Nucleus accumbens (tissue), 56 donors: ENCODE measurements around the gene COL16A1.
A peak's percentile ranks its signal among the peaks of the same experiment; 100 is the strongest.

Source experiments
- DNase-seq, 56 donors: peaks; one replicate each; lab custom pipeline; 2025; lab: John Stamatoyannopoulos, UW

The COL16A1 gene

GRCh38 chr1:31652891-31653499, 50.8 kb downstream of the COL16A1 start:
- no peak for DNase-seq

- no peak for DNase-seq
These were observed 52.1 kb downstream of the COL16A1 start for GRCh38 chr1:31651766-31652165.

GRCh38 chr1:31651089-31651420, 52.8 kb downstream of the COL16A1 start:
- no peak for DNase-seq

GRCh38 chr1:31650161-31651088, 53.4 kb downstream of the COL16A1 start:
- DNase-seq: no peak

- no peak for DNase-seq
These were observed 55.0 kb downstream of the COL16A1 start for GRCh38 chr1:31648641-31649357.

GRCh38 chr1:31648190-31648589, 55.6 kb downstream of the COL16A1 start:
- DNase-seq: no peak

- no peak for DNase-seq
These were observed 56.7 kb downstream of the COL16A1 start for GRCh38 chr1:31647106-31647505.

- DNase-seq: no peak
These were observed 57.4 kb downstream of the COL16A1 start for GRCh38 chr1:31646259-31646960.

- no peak for DNase-seq
These were observed 58.6 kb downstream of the COL16A1 start for GRCh38 chr1:31645274-31645568.

- peak; percentile 92 to 100 (median 97) for DNase-seq
These were observed 59.1 kb downstream of the COL16A1 start, which contains the start of gene PEF1 for GRCh38 chr1:31644560-31645273. TSS of gene PEF1 (minus strand) at chr1:31644876. CDS start at chr1:31644864, 12 bp downstream.

- peak in 1 of 56 donors; percentile 50 for DNase-seq
These were observed 59.7 kb downstream of the COL16A1 start for GRCh38 chr1:31643976-31644559.

- no peak for DNase-seq
These were observed 60.9 kb downstream of the COL16A1 start for GRCh38 chr1:31642897-31643296.

- peak in 3 of 56 donors; percentile 10 to 43 (median 43) for DNase-seq
These were observed 61.5 kb downstream of the COL16A1 start for GRCh38 chr1:31642366-31642765.

- DNase-seq: no peak
These were observed 62.9 kb downstream of the COL16A1 start for GRCh38 chr1:31640964-31641363.

GRCh38 chr1:31640179-31640578, 63.6 kb downstream of the COL16A1 start:
- DNase-seq: no peak

- DNase-seq: peak in 3 of 56 donors; percentile 7 to 29 (median 11)
These were observed 64.3 kb downstream of the COL16A1 start for GRCh38 chr1:31639543-31639942.

- no peak for DNase-seq
These were observed 65.7 kb downstream of the COL16A1 start for GRCh38 chr1:31637915-31638673.

- no peak for DNase-seq
These were observed 70.7 kb downstream of the COL16A1 start for GRCh38 chr1:31633117-31633516.

GRCh38 chr1:31632649-31633048, 71.2 kb downstream of the COL16A1 start:
- no peak for DNase-seq
